Measurements from ENCODE around the gene ZNF254. TPM values are rescaled to one million over a fixed set of nuclear protein-coding genes. Genes with fewer than 3 reads are reported as not detected.

Gene ZNF254
- total RNA-seq, 1 experiment from 2014 or later, result 26.6 TPM

DNA sequence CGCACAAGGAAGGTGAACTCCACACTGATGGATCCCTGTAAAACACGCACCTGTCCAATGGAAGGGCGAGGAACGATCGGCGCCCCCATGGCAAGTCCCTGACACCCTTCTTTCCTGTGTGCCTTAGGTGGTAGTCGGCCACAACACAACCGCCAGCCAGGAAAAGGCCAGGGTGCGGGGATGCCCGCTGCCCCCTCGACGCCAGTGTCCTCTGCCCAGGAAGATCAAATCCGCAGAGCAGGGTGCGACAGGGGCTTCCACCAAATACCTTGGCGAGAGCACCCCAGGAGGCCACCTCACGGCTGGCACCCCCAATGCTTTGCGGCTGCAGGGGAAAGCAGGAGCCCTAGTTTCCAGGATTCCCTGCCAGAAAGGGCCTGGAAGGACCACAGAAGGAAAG lies 91.2 kb downstream of the ZNF254 start:
- Histone ChIP-seq H3K4me1 (ENCODE audit: insufficient read depth, low read length) (no peaks in the 10 kb centered on the region), H3K27me3 (ENCODE audit: insufficient read depth, low read length) (no peaks in the 10 kb centered on the region), H3K14ac (ENCODE audit: insufficient read depth, low read length) (no peak overlapping the region), H3K9me3 (ENCODE audit: control insufficient read depth, low read depth, low read length) (peaks cover 15% of the 10 kb centered on the region), H2BK15ac (ENCODE audit: low read depth, low read length) (no peak overlapping the region), H3K4ac (ENCODE audit: low read depth, low read length) (no peak overlapping the region), H4K91ac (ENCODE audit: insufficient read length, low read depth, low read length) (no peak overlapping the region), H4K8ac (replicated peaks; ENCODE audit: insufficient read length, low read depth, low read length) (no peak overlapping the region), H2AFZ (ENCODE audit: low read length) (no peak overlapping the region), H2BK20ac (ENCODE audit: low read depth, low read length, poor library complexity, severe bottlenecking) (no peak overlapping the region), H3K56ac (ENCODE audit: insufficient read length, low read depth, low read length) (no peak overlapping the region), H3K23ac (ENCODE audit: insufficient read length, low read depth, low read length) (no peak overlapping the region), H2AK5ac (ENCODE audit: insufficient read length, low read length) (no peak overlapping the region), H3T11ph (ENCODE audit: low read length) (no peak overlapping the region), H2BK120ac (ENCODE audit: low read depth, low read length, poor library complexity, severe bottlenecking) (no peak overlapping the region), H3K79me2 (ENCODE audit: insufficient read depth, low read length) (no peaks in the 10 kb centered on the region), H3K79me1 (ENCODE audit: insufficient read depth, low read depth, low read length, poor library complexity, severe bottlenecking) (no peaks in the 10 kb centered on the region), H3K9ac (ENCODE audit: extremely low read depth, insufficient read length, low read length) (no peak overlapping the region), H2BK12ac (ENCODE audit: insufficient read length, low read depth, low read length) (no peak overlapping the region), H4K5ac (ENCODE audit: insufficient read length, low read depth, low read length) (no peak overlapping the region), H3K27ac (ENCODE audit: insufficient read length, low read depth, low read length) (no peak overlapping the region), H3K4me2 (ENCODE audit: insufficient read depth, insufficient read length, low read length) (no peak overlapping the region), H3K23me2 (ENCODE audit: insufficient read length, low read depth, low read length, poor library complexity, severe bottlenecking) (no peaks in the 10 kb centered on the region), H3K18ac (ENCODE audit: insufficient read length, low read depth, low read length) (no peak overlapping the region), H4K20me1 (ENCODE audit: control insufficient read depth, insufficient read depth, insufficient read length) (no peaks in the 10 kb centered on the region), H2BK5ac (ENCODE audit: insufficient read length, low read length) (no peak overlapping the region)
- Mint-ChIP-seq H3K27ac (no peak overlapping the region), H3K4me1 (no peaks in the 10 kb centered on the region), H3K36me3 (ENCODE audit: insufficient read depth in 1 of 3, low read depth in 3 of 3) (peaks cover 23 to 26% (median 24%) of the 10 kb centered on the region in 3 experiments; a peak in 5 of 7 replicates), H3K4me3 (no peak overlapping the region), H3K27me3 (ENCODE audit: low read depth) (peaks cover 4% of the 10 kb centered on the region; the same call in 1 of the 2 replicates), H3K9me3 (peaks cover 20 to 29% of the 10 kb centered on the region in 2 experiments)
- WGBS (ENCODE audit: extremely low coverage, insufficient read length, low lambda C conversion rate), result no CpG with 5 or more reads among the region's 17 CpGs
- no peak for DNase-seq
- TF ChIP-seq, protein P1, sequence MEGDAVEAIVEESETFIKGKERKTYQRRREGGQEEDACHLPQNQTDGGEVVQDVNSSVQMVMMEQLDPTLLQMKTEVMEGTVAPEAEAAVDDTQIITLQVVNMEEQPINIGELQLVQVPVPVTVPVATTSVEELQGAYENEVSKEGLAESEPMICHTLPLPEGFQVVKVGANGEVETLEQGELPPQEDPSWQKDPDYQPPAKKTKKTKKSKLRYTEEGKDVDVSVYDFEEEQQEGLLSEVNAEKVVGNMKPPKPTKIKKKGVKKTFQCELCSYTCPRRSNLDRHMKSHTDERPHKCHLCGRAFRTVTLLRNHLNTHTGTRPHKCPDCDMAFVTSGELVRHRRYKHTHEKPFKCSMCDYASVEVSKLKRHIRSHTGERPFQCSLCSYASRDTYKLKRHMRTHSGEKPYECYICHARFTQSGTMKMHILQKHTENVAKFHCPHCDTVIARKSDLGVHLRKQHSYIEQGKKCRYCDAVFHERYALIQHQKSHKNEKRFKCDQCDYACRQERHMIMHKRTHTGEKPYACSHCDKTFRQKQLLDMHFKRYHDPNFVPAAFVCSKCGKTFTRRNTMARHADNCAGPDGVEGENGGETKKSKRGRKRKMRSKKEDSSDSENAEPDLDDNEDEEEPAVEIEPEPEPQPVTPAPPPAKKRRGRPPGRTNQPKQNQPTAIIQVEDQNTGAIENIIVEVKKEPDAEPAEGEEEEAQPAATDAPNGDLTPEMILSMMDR (conservative IDR thresholded peaks at IDR 0.05), result no peak

Other genes with a start within 250 kb of the ZNF254 start
- gene ZNF726, start 172.3 kb upstream of the ZNF254 start, total RNA-seq (2021), result 0.11 and 0.18 TPM in 2 replicates

Data from H9 (cell line).